HEK293 (cell line): ENCODE measurements around the gene GJC1.

Experiments used
- CTCF ChIA-PET: fragments of 350-600 bp; formaldehyde crosslinking; extraction: SDS; loops from one replicate; lab custom pipeline; 2021; ENCODE audit warnings: antibody characterized with exemption; lab: Yijun Ruan, JAX
- POLR2A ChIA-PET: fragments of 300-600 bp; formaldehyde crosslinking; extraction: SDS; loops from one replicate; lab custom pipeline; 2020; ENCODE audit warnings: antibody characterized with exemption, inconsistent platforms; lab: Yijun Ruan, JAX
- H3K27ac ChIP-seq: fragments of 200-500 bp; sonication (Bioruptor generic); 2 replicates; pipeline ENCODE4 v1.5.1; 2014; ENCODE audit warnings: low read depth, low read length, control low read depth, inconsistent platforms; ENCODE audit errors: extremely low read depth
- H3K36me3 ChIP-seq, 2 experiments: fragments of 200-500 bp in 1 of 2; sonication (Bioruptor generic) in 1 of 2; 1 replicate in 1 of 2; 2 replicates in 1 of 2; pipeline ENCODE4 v1.5.1; 2014 to 2017; ENCODE audit warnings: inconsistent platforms in 2 of 2, low read length in 2 of 2; ENCODE audit not compliant: control insufficient read depth in 2 of 2, insufficient read depth in 1 of 2
- H3K4me1 ChIP-seq: fragments of 200-500 bp; sonication (Bioruptor generic); 2 replicates; pipeline ENCODE4 v1.5.1; 2014; ENCODE audit warnings: mild to moderate bottlenecking, low read length, inconsistent platforms; ENCODE audit not compliant: control insufficient read depth, insufficient read depth
- H3K4me3 ChIP-seq: 2 replicates; pipeline ENCODE4 v1.5.1; 2011; ENCODE audit warnings: low read depth, mild to moderate bottlenecking, control low read depth, low read length, moderate library complexity
- H3K9me3 ChIP-seq: fragments of 200-500 bp; sonication (Bioruptor generic); 2 replicates; pipeline ENCODE4 v1.5.1; 2014; ENCODE audit warnings: low read depth, low read length, inconsistent platforms; ENCODE audit not compliant: control insufficient read depth, insufficient read depth
- KLF1 ChIP-seq: fragments of 450-650 bp; formaldehyde crosslinking; IDR thresholded peaks from 2 replicates; pipeline ENCODE4 v1.5.1; 2016; ENCODE audit warnings: missing biosample characterization, missing genetic modification characterization
- OVOL3 ChIP-seq: fragments of 450-650 bp; formaldehyde crosslinking; IDR thresholded peaks from 2 replicates; pipeline ENCODE4 v1.5.1; 2016; ENCODE audit warnings: missing biosample characterization, missing genetic modification characterization
- PRDM1 ChIP-seq: fragments of 450-650 bp; formaldehyde crosslinking; IDR thresholded peaks from 2 replicates; pipeline ENCODE4; 2016; ENCODE audit warnings: missing biosample characterization, missing genetic modification characterization
- SCRT2 ChIP-seq: fragments of 450-650 bp; formaldehyde crosslinking; IDR thresholded peaks from 2 replicates; pipeline ENCODE4 v1.5.1; 2016; ENCODE audit warnings: missing biosample characterization, missing genetic modification characterization
- ZBTB48 ChIP-seq: fragments of 450-650 bp; formaldehyde crosslinking; IDR thresholded peaks from 2 replicates; pipeline ENCODE4 v1.5.1; 2016; ENCODE audit warnings: missing biosample characterization, missing genetic modification characterization
- ZNF138 ChIP-seq: fragments of 450-650 bp; formaldehyde crosslinking; IDR thresholded peaks from 2 replicates; pipeline ENCODE4 v1.5.1; 2016; ENCODE audit warnings: missing biosample characterization, missing genetic modification characterization, borderline replicate concordance
- ZNF2 ChIP-seq: fragments of 450-650 bp; formaldehyde crosslinking; IDR thresholded peaks from 2 replicates; pipeline ENCODE4 v1.5.1; 2016; ENCODE audit warnings: missing biosample characterization, missing genetic modification characterization
- ZNF214 ChIP-seq: fragments of 450-650 bp; formaldehyde crosslinking; IDR thresholded peaks from 2 replicates; pipeline ENCODE4 v1.5.1; 2017; ENCODE audit warnings: missing biosample characterization, mild to moderate bottlenecking, missing genetic modification characterization, borderline replicate concordance
- ZNF24 ChIP-seq: fragments of 450-650 bp; formaldehyde crosslinking; IDR thresholded peaks from 2 replicates; pipeline ENCODE4 v1.5.1; 2016; ENCODE audit warnings: missing biosample characterization, missing genetic modification characterization
- ZNF292 ChIP-seq: fragments of 450-650 bp; formaldehyde crosslinking; IDR thresholded peaks from 2 replicates; pipeline ENCODE4 v1.5.1; 2016; ENCODE audit warnings: low read depth, missing biosample characterization, missing genetic modification characterization, borderline replicate concordance
- ZNF302 ChIP-seq: fragments of 450-650 bp; formaldehyde crosslinking; IDR thresholded peaks from 2 replicates; pipeline ENCODE4 v1.5.1; 2016; ENCODE audit warnings: missing biosample characterization, missing genetic modification characterization, low read depth
- ZNF596 ChIP-seq: fragments of 450-650 bp; IDR thresholded peaks from 2 replicates; pipeline ENCODE4 v1.5.0; 2018; ENCODE audit warnings: missing biosample characterization, mild to moderate bottlenecking, missing genetic modification characterization, moderate library complexity
- ZNF654 ChIP-seq: fragments of 450-650 bp; formaldehyde crosslinking; IDR thresholded peaks from 2 replicates; pipeline ENCODE4 v1.5.1; 2016; ENCODE audit warnings: low read depth, missing biosample characterization, missing genetic modification characterization
- ZNF658 ChIP-seq: fragments of 450-650 bp; formaldehyde crosslinking; IDR thresholded peaks from 2 replicates; pipeline ENCODE4; 2016; ENCODE audit warnings: missing biosample characterization, missing genetic modification characterization
- ZNF660 ChIP-seq: fragments of 450-650 bp; IDR thresholded peaks from 2 replicates; pipeline ENCODE4 v1.5.1; 2018; ENCODE audit warnings: missing biosample characterization, mild to moderate bottlenecking, missing genetic modification characterization
- TF ChIP-seq, protein P1 (sequence below): fragments of 450-650 bp; formaldehyde crosslinking; IDR thresholded peaks from 2 replicates; pipeline ENCODE4 v1.5.1; 2016; ENCODE audit warnings: missing biosample characterization, missing genetic modification characterization
- TF ChIP-seq, protein P2 (sequence below): fragments of 450-650 bp; formaldehyde crosslinking; IDR thresholded peaks from 2 replicates; pipeline ENCODE4 v1.5.1; 2016; ENCODE audit warnings: missing biosample characterization, missing genetic modification characterization
- TF ChIP-seq, protein P3 (sequence below): fragments of 450-650 bp; formaldehyde crosslinking; IDR thresholded peaks from 2 replicates; pipeline ENCODE4 v1.5.1; 2016; ENCODE audit warnings: missing biosample characterization, missing genetic modification characterization

GJC1 gene

DNA sequence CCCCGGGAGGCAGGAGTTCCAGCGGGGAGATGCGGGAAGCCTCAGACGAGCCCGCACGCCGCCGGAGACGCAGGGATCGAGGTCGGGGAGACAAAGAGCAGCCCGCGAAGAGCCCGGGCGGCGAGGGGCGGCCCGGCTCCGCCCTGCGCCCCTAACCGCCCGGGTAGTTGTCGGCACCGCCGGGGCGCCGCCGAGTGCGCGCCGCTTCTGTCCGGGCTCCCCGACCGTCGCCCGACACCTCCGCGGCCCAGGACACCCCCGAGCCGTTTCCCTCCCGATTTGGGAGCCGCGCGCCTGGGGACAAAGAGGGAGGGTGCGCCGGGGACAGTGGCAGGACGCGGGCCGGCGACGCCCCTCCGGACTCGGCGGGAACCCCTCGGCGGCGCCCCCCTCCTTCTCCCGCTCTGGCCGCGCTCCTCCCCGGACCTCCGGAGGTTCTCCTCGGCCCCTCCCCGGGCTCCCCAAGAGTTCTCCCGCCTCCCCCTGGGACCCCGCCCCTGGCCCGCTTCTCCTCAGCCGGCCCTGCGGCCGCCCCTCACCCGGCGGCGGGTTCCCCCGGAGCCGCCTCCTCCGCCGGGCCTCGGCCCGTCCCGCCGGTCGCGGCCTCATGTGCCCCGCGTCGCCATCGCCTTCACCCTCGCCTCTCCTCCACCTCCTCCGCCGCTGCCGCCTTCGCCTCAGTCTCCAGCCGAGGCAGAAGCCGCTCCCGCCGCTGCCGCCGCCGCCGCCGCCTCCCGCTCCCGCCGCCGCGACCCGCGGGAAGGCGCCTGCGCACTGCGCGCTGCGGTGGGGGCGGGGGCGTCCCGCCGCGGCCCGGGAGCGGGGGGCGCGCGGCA is at the start of gene GJC1 (continued):
- TF ChIP-seq KLF1 (tag by site-specific recombination): peak; percentile 34; the same call in 1 of the 2 replicates

DNA sequence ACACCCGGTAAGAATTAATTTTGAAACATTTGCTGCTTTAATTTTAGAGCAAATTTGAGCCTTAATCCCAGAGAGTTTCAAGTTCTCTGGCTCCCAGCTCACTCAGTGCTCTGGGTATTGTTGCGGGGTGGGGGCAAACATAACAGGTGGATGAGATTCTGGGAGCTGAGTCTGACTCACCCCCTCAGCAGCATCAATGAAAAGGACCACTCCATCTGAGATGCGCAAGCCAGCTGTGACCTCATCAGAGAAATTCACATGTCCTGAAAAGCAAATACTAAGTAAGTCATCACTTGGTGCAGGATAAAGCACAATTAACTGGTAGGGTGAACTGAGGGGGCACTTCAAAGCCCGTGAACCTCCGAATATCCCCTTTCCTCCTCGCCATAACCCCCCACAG is 49.3 kb upstream of the GJC1 start:
- Histone ChIP-seq H3K4me1 (no peaks in the 10 kb centered on the region), H3K9me3 (no peaks in the 10 kb centered on the region), H3K27ac (no peak overlapping the region), H3K36me3 (peaks cover 85 to 93% of the 10 kb centered on the region in 2 experiments), H3K4me3 (no peak overlapping the region)
- ChIA-PET CTCF (interaction anchor here (0.6 to 13.6 kb wide), 25 partner anchors 9 to 220 kb away, joined by 3 to 221 read pairs (median 6); partner anchors contain the start of gene EFTUD2), POLR2A (interaction anchor here (1.3 to 1.7 kb wide), 3 partner anchors 20 to 104 kb away, joined by 3 to 9 read pairs (median 4); partner anchors contain the start of gene EFTUD2)
- TF ChIP-seq ZBTB48 (tag by site-specific recombination): no peak
- no peak for TF ChIP-seq ZNF596 (tag by site-specific recombination)
- TF ChIP-seq SCRT2: peak; percentile 48; the same call in 1 of the 2 replicates
- TF ChIP-seq ZNF138: no peak

DNA sequence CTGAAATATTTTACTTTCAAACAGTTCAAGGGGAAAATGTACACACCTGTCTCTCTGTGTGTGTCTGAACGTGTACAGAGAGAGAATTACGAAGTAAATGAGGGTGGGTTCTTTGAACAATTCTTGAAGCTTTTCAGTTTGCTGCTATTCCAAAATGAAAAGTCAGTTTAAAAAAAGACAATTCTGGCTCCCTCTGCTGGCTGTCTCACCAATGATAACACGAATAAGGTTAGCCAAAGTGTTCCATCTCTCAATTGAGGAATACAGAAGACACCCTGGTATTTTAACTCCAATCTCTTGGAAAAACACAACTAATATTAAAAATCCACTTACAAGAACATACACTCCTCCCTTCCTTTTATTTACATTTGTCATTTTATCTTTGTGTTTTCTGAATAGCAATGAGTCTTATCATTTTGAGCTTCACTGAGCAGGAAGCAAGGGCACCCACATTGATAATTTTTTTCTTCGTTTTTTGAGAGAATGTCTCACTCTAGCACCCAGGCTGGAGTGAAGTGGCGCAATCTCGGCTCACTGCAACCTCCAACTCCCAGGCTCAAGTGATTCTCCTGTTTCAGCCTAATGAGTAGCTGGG is 48.6 kb upstream of the GJC1 start:
- Histone ChIP-seq H3K4me3 (no peak overlapping the region), H3K36me3 (peaks cover 85 to 91% of the 10 kb centered on the region in 2 experiments), H3K9me3 (no peaks in the 10 kb centered on the region), H3K27ac (no peak overlapping the region), H3K4me1 (no peaks in the 10 kb centered on the region)
- ChIA-PET POLR2A (interaction anchor here (1.3 to 1.7 kb wide), 3 partner anchors 20 to 103 kb away, joined by 3 to 9 read pairs (median 4); partner anchors contain the start of gene EFTUD2), CTCF (interaction anchor here (0.6 to 13.6 kb wide), 37 partner anchors 9 to 1879 kb away, joined by 3 to 221 read pairs (median 5); partner anchors contain the start of genes EFTUD2 and HIGD1B)
- TF ChIP-seq ZNF2 (tag by site-specific recombination) (no peak), ZNF654 (peak; percentile 38), ZNF658 (no peak), ZNF214 (no peak), ZNF24 (tag by site-specific recombination) (no peak), PRDM1 (no peak), ZNF292 (tag by site-specific recombination) (no peak), ZNF660 (tag by site-specific recombination) (0 out of 2 replicates have a peak, but pooled peaks have one; percentile 52)
- TF ChIP-seq, protein P1, sequence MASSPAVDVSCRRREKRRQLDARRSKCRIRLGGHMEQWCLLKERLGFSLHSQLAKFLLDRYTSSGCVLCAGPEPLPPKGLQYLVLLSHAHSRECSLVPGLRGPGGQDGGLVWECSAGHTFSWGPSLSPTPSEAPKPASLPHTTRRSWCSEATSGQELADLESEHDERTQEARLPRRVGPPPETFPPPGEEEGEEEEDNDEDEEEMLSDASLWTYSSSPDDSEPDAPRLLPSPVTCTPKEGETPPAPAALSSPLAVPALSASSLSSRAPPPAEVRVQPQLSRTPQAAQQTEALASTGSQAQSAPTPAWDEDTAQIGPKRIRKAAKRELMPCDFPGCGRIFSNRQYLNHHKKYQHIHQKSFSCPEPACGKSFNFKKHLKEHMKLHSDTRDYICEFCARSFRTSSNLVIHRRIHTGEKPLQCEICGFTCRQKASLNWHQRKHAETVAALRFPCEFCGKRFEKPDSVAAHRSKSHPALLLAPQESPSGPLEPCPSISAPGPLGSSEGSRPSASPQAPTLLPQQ: no peak

DNA sequence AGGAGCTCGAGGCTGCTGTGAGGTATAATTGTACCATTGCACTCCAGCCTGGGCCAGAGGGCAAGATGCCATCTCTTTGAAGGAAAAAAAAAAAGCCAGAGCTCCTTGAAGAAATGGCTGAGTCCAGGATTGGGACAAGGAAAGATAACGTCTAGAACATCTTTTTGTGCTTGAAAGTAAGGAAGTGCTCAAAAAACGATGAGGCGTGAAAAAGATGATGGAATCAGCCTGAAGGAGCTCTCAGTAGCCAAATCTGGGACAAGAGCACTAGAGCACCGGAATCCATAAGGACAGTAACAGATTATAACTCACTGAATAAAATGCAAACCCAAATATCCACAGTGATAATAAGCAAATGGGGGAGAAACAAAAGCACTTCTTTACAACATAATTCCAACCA is 47.0 kb upstream of the GJC1 start:
- ChIA-PET CTCF (interaction anchor here (0.5 to 13.6 kb wide), 10 partner anchors 10 to 432 kb away, joined by 3 to 221 read pairs (median 4); a partner anchor contains a TSS), POLR2A (interaction anchor here (0.7 to 1.3 kb wide), 3 partner anchors 95 to 271 kb away, joined by 3 to 4 read pairs (median 4); partner anchors contain the start of gene HEXIM1)
- H3K9me3 ChIP-seq: no peaks in the 10 kb centered on the region
- no peak overlapping the region for H3K4me3 ChIP-seq
- no peaks in the 10 kb centered on the region for H3K4me1 ChIP-seq
- peaks cover 76 to 90% of the 10 kb centered on the region in 2 experiments for H3K36me3 ChIP-seq
- H3K27ac ChIP-seq: no peak overlapping the region
- no peak for TF ChIP-seq OVOL3
- no peak for TF ChIP-seq ZNF302 (tag by site-specific recombination)
- TF ChIP-seq, protein P2, sequence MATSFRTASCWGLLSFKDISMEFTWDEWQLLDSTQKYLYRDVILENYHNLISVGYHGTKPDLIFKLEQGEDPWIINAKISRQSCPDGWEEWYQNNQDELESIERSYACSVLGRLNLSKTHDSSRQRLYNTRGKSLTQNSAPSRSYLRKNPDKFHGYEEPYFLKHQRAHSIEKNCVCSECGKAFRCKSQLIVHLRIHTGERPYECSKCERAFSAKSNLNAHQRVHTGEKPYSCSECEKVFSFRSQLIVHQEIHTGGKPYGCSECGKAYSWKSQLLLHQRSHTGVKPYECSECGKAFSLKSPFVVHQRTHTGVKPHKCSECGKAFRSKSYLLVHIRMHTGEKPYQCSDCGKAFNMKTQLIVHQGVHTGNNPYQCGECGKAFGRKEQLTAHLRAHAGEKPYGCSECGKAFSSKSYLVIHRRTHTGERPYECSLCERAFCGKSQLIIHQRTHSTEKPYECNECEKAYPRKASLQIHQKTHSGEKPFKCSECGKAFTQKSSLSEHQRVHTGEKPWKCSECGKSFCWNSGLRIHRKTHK: no peak
- TF ChIP-seq, protein P3, sequence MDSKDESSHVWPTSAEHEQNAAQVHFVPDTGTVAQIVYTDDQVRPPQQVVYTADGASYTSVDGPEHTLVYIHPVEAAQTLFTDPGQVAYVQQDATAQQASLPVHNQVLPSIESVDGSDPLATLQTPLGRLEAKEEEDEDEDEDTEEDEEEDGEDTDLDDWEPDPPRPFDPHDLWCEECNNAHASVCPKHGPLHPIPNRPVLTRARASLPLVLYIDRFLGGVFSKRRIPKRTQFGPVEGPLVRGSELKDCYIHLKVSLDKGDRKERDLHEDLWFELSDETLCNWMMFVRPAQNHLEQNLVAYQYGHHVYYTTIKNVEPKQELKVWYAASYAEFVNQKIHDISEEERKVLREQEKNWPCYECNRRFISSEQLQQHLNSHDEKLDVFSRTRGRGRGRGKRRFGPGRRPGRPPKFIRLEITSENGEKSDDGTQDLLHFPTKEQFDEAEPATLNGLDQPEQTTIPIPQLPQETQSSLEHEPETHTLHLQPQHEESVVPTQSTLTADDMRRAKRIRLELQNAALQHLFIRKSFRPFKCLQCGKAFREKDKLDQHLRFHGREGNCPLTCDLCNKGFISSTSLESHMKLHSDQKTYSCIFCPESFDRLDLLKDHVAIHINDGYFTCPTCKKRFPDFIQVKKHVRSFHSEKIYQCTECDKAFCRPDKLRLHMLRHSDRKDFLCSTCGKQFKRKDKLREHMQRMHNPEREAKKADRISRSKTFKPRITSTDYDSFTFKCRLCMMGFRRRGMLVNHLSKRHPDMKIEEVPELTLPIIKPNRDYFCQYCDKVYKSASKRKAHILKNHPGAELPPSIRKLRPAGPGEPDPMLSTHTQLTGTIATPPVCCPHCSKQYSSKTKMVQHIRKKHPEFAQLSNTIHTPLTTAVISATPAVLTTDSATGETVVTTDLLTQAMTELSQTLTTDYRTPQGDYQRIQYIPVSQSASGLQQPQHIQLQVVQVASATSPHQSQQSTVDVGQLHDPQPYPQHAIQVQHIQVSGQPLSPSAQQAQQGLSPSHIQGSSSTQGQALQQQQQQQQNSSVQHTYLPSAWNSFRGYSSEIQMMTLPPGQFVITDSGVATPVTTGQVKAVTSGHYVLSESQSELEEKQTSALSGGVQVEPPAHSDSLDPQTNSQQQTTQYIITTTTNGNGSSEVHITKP: no peak
